Neural progenitor cell (in vitro differentiated cells): ENCODE results near the gene CTTN.
"Not testable (repeated sequence)": the region's sequence is repeated elsewhere in the genome, so short reads cannot be mapped to it uniquely, and the experiment has no call there.

ENCODE experiments used
- EZH2 ChIP-seq: fragments of 200-600 bp; sonication (generic); IDR thresholded peaks from 2 replicates; pipeline ENCODE4 v1.6.1; 2017; ENCODE audit warnings: antibody characterized with exemption, mild to moderate bottlenecking, moderate library complexity
- TF ChIP-seq, protein P1 (sequence below): fragments of 200-600 bp; sonication (generic); IDR thresholded peaks from 2 replicates; pipeline ENCODE4 v1.5.1; 2017; ENCODE audit warnings: antibody characterized with exemption, mild to moderate bottlenecking

DNA sequence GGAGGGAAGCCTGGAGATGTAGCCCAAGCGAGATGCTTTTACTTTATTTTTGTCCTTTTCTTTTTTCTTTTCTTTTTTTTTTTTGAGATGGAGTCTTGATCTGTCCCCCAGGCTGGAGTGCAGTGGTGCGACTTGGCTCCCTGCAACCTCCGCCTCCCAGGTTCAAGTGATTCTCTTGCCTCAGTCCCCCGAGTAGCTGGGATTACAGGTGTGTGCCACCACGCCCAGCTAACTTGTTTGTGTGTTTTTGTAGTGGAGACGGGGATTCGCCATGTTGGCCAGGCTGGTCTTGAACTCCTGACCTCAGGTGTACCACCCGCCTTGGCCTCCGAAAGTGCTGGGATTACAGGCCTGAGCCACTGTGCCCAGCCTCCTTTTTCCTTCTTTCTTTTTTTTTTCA lies 56.5 kb downstream of the CTTN start:
- TF ChIP-seq, protein P1, sequence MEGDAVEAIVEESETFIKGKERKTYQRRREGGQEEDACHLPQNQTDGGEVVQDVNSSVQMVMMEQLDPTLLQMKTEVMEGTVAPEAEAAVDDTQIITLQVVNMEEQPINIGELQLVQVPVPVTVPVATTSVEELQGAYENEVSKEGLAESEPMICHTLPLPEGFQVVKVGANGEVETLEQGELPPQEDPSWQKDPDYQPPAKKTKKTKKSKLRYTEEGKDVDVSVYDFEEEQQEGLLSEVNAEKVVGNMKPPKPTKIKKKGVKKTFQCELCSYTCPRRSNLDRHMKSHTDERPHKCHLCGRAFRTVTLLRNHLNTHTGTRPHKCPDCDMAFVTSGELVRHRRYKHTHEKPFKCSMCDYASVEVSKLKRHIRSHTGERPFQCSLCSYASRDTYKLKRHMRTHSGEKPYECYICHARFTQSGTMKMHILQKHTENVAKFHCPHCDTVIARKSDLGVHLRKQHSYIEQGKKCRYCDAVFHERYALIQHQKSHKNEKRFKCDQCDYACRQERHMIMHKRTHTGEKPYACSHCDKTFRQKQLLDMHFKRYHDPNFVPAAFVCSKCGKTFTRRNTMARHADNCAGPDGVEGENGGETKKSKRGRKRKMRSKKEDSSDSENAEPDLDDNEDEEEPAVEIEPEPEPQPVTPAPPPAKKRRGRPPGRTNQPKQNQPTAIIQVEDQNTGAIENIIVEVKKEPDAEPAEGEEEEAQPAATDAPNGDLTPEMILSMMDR = not testable (repeated sequence)
- not testable (repeated sequence) for TF ChIP-seq EZH2
